GM23338 (cell line): ENCODE data around the gene EIF2A. TPM values are rescaled to one million over a fixed set of nuclear protein-coding genes. Genes with fewer than 3 reads are reported as not detected.

Source experiments
- ATAC-seq: fragments of 200-7000 bp; cut with Tn5 transposase; 3 replicates; pipeline ENCODE4 v1.9.1; 2020
- DNase-seq: peaks from one replicate; pipeline ENCODE4 v3.0.0-alpha.2; 2015; ENCODE audit warnings: low spot score
- H2AFZ ChIP-seq: fragments of 200-600 bp; sonication (generic); 2 replicates; pipeline ENCODE4 v1.8.0; 2016; ENCODE audit warnings: antibody characterized with exemption, mild to moderate bottlenecking, moderate library complexity
- H3F3A ChIP-seq: fragments of 200-600 bp; sonication (generic); replicated peaks from 2 replicates; pipeline ENCODE4 v1.8.0; 2017; ENCODE audit warnings: antibody characterized with exemption, mixed run types, low read depth
- H3K27ac ChIP-seq: fragments of 200-600 bp; sonication (generic); 2 replicates; pipeline ENCODE4 v1.6.1; 2016; ENCODE audit warnings: low read depth
- H3K27me3 ChIP-seq: fragments of 200-600 bp; sonication (generic); 2 replicates; pipeline ENCODE4 v1.8.0; 2016; ENCODE audit warnings: mild to moderate bottlenecking, mixed run types, moderate library complexity; ENCODE audit not compliant: insufficient read depth
- H3K36me3 ChIP-seq: fragments of 200-600 bp; sonication (generic); 2 replicates; pipeline ENCODE4 v1.8.0; 2016; ENCODE audit warnings: mild to moderate bottlenecking; ENCODE audit not compliant: insufficient read depth
- H3K4me1 ChIP-seq: fragments of 200-600 bp; sonication (generic); 2 replicates; pipeline ENCODE4 v1.8.0; 2016; ENCODE audit warnings: mild to moderate bottlenecking, moderate library complexity; ENCODE audit not compliant: insufficient read depth
- H3K4me2 ChIP-seq: fragments of 200-600 bp; sonication (generic); 2 replicates; pipeline ENCODE4 v1.7.1; 2017; ENCODE audit warnings: mixed run types
- H3K4me3 ChIP-seq: fragments of 200-600 bp; sonication (generic); 2 replicates; pipeline ENCODE4 v1.6.1; 2016; ENCODE audit warnings: mixed run types
- H3K79me2 ChIP-seq: fragments of 200-600 bp; sonication (generic); replicated peaks from 2 replicates; pipeline ENCODE4 v1.8.0; 2017; ENCODE audit warnings: mild to moderate bottlenecking; ENCODE audit not compliant: insufficient read depth
- H3K9me2 ChIP-seq: fragments of 200-600 bp; sonication (generic); 2 replicates; pipeline ENCODE4 v1.8.0; 2017; ENCODE audit not compliant: insufficient read depth
- H4K20me1 ChIP-seq: fragments of 200-600 bp; sonication (generic); replicated peaks from 2 replicates; pipeline ENCODE4 v1.8.0; 2017; ENCODE audit warnings: mild to moderate bottlenecking; ENCODE audit not compliant: insufficient read depth
- H3K27ac Mint-ChIP-seq: 2 replicates; pipeline ENCODE4 v1.8.0; 2020; ENCODE audit warnings: inconsistent platforms, mild to moderate bottlenecking, moderate library complexity, mixed read lengths
- H3K27me3 Mint-ChIP-seq: 3 replicates; pipeline ENCODE4 v1.8.0; 2022; ENCODE audit warnings: low read depth, mild to moderate bottlenecking, moderate library complexity, mixed read lengths, inconsistent platforms; ENCODE audit not compliant: insufficient read depth, poor library complexity
- H3K36me3 Mint-ChIP-seq: 3 replicates; pipeline ENCODE4 v1.8.0; 2021; ENCODE audit warnings: low read depth, mild to moderate bottlenecking, inconsistent platforms, moderate library complexity, mixed read lengths
- H3K4me1 Mint-ChIP-seq: 3 replicates; pipeline ENCODE4 v1.8.0; 2020; ENCODE audit warnings: mild to moderate bottlenecking, inconsistent platforms, mixed read lengths
- H3K4me3 Mint-ChIP-seq: 3 replicates; pipeline ENCODE4 v1.8.0; 2021; ENCODE audit warnings: moderate library complexity, mild to moderate bottlenecking, inconsistent platforms, mixed read lengths
- H3K9me3 Mint-ChIP-seq: 3 replicates; pipeline ENCODE4 v1.8.0; 2020; ENCODE audit warnings: moderate library complexity, mild to moderate bottlenecking, inconsistent platforms, mixed read lengths
- CREB1 ChIP-seq: fragments of 250-450 bp; sonication (Bioruptor Pico); IDR thresholded peaks from 2 replicates; pipeline ENCODE4 v1.5.0; 2020; ENCODE audit warnings: low read depth, mild to moderate bottlenecking, moderate library complexity
- CTCF ChIP-seq, 2 experiments: fragments of 200-600 bp in 1 of 2; sonication (generic) in 1 of 2; conservative IDR thresholded peaks; 2 replicates each; pipeline versions ENCODE4 v1.5.1 to v1.6.1; 2016 to 2017; ENCODE audit warnings: antibody characterized with exemption in 2 of 2, low read depth in 2 of 2, mild to moderate bottlenecking in 2 of 2, moderate library complexity in 1 of 2
- EZH2 ChIP-seq: fragments of 200-600 bp; sonication (generic); IDR thresholded peaks from one replicate; pipeline ENCODE4 v1.8.0; 2017; ENCODE audit warnings: antibody characterized with exemption, mild to moderate bottlenecking, low read depth; ENCODE audit not compliant: unreplicated experiment
- EZH2phosphoT487 ChIP-seq: fragments of 200-600 bp; sonication (generic); IDR thresholded peaks from one replicate; pipeline ENCODE4 v1.8.1; 2018; ENCODE audit warnings: antibody characterized with exemption; ENCODE audit not compliant: unreplicated experiment
- JUNB ChIP-seq: IDR thresholded peaks from one replicate; pipeline ENCODE4 v1.6.1; 2016; ENCODE audit warnings: antibody characterized with exemption; ENCODE audit not compliant: unreplicated experiment
- NANOG ChIP-seq: IDR thresholded peaks from 2 replicates; pipeline ENCODE4 v1.6.1; 2016; ENCODE audit warnings: antibody characterized with exemption, borderline replicate concordance
- POLR2AphosphoS5 ChIP-seq: IDR thresholded peaks from 2 replicates; pipeline ENCODE4 v1.6.1; 2016; ENCODE audit warnings: antibody characterized with exemption, low read depth
- REST ChIP-seq: IDR thresholded peaks from one replicate; pipeline ENCODE4 v1.6.1; 2018; ENCODE audit warnings: antibody characterized with exemption; ENCODE audit not compliant: unreplicated experiment
- STAT1 ChIP-seq: IDR thresholded peaks from one replicate; pipeline ENCODE4 v1.6.1; 2016; ENCODE audit warnings: antibody characterized with exemption; ENCODE audit not compliant: unreplicated experiment
- ZNF114 ChIP-seq: fragments of 250-450 bp; sonication (Bioruptor Pico); IDR thresholded peaks from 2 replicates; pipeline ENCODE4 v1.5.0; 2020; ENCODE audit warnings: mild to moderate bottlenecking, moderate library complexity
- ZNF331 ChIP-seq: fragments of 250-450 bp; sonication (Bioruptor Pico); IDR thresholded peaks from 2 replicates; pipeline ENCODE4 v1.5.0; 2020; ENCODE audit warnings: low read depth, mild to moderate bottlenecking, moderate library complexity
- ZNF462 ChIP-seq: fragments of 250-450 bp; sonication (Bioruptor Pico); IDR thresholded peaks from 2 replicates; pipeline ENCODE4 v1.5.0; 2020; ENCODE audit warnings: mild to moderate bottlenecking, moderate library complexity
- polyA plus RNA-seq: library from polyadenylated mRNA; unstranded; fragments of >200 nt; fragmentation: Nextera tagmentation; extraction: Ambion mirVana; gene quantifications from 2 replicates; pipeline ENCODE4 v1.2.1, GENCODE V29; 2016
- total RNA-seq: library from RNA; depleted of rRNA; stranded (reverse); fragments of >200 nt; shearing (Covaris generic); gene quantifications from 2 replicates; pipeline ENCODE4 v1.2.3, GENCODE V29; 2014

EIF2A gene
- total and polyA plus RNA-seq, 2 experiments from 2014 or later: 95.2 to 153 TPM

- no peak for TF ChIP-seq EZH2
Observed at GRCh38 chr3:150546226-150547044, at the start of gene EIF2A, which contains the start of gene SERP1 (continued).

- H3K27ac ChIP-seq: no peak overlapping the region
- H3K9me3 Mint-ChIP-seq: peaks cover 28% of the 10 kb centered on the region
- no peaks in the 10 kb centered on the region for H3K79me2 ChIP-seq
- H4K20me1 ChIP-seq: no peaks in the 10 kb centered on the region
- H2AFZ ChIP-seq: no peak overlapping the region
- H3K27ac Mint-ChIP-seq: no peak overlapping the region
- H3K4me1 ChIP-seq: no peaks in the 10 kb centered on the region
- no peak overlapping the region for H3K4me3 ChIP-seq
- H3F3A ChIP-seq: no peaks in the 10 kb centered on the region
- H3K27me3 ChIP-seq: no peaks in the 10 kb centered on the region
- no peaks in the 10 kb centered on the region for H3K9me2 ChIP-seq
- peaks cover 3% of the 10 kb centered on the region; the same call in 1 of the 2 replicates for H3K36me3 ChIP-seq
- H3K4me2 ChIP-seq: no peak overlapping the region
- H3K4me3 Mint-ChIP-seq: no peak overlapping the region
- ATAC-seq (no peak), DNase-seq (no peak)
- H3K27me3 Mint-ChIP-seq: peaks cover 2% of the 10 kb centered on the region
- H3K36me3 Mint-ChIP-seq: peaks cover 26% of the 10 kb centered on the region
- H3K4me1 Mint-ChIP-seq: peaks cover 2% of the 10 kb centered on the region; the same call in 2 of the 3 replicates
- TF ChIP-seq ZNF462 (no peak), EZH2 (no peak), ZNF331 (CRISPR knock-in tag) (no peak), POLR2AphosphoS5 (no peak), CTCF (conservative IDR thresholded peaks at IDR 0.05; ENCODE audit: low read depth in 2 of 2) (no peak), STAT1 (no peak), REST (no peak), NANOG (no peak), JUNB (no peak), CREB1 (no peak), EZH2phosphoT487 (no peak), ZNF114 (no peak)
Observed at GRCh38 chr3:150497956-150498355, 48.6 kb upstream of the EIF2A start.
